ENCODE results near the gene EMID1. TPM values are rescaled to one million over a fixed set of nuclear protein-coding genes. Genes with fewer than 3 reads are reported as not detected.

The EMID1 gene
- polyA plus RNA-seq, 4 donors = 63.6 to 119 (median 99.3) TPM

DNA sequence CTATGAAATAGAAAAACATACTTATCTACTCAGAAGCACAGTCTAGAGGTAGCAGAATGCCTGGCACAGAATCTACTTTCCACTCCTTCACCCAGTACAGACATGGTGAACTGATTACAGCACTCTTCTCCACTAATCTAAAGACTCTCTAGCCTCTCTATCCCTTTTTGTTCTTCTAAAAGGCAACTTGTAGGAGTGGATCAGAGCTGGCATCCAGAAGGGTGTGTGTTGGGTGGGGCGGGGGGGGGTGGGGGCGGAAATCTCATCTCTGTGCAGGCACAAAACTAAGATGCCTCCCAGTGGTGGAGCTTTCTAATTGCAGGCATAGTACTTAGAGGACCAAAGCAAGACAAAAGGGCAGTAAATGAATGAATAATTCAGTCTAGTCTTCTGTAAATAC, 11.5 kb upstream of the EMID1 start:
- DNase-seq (ENCODE audit: low read depth in 4 of 4, low spot score in 2 of 4) = no peak

DNA sequence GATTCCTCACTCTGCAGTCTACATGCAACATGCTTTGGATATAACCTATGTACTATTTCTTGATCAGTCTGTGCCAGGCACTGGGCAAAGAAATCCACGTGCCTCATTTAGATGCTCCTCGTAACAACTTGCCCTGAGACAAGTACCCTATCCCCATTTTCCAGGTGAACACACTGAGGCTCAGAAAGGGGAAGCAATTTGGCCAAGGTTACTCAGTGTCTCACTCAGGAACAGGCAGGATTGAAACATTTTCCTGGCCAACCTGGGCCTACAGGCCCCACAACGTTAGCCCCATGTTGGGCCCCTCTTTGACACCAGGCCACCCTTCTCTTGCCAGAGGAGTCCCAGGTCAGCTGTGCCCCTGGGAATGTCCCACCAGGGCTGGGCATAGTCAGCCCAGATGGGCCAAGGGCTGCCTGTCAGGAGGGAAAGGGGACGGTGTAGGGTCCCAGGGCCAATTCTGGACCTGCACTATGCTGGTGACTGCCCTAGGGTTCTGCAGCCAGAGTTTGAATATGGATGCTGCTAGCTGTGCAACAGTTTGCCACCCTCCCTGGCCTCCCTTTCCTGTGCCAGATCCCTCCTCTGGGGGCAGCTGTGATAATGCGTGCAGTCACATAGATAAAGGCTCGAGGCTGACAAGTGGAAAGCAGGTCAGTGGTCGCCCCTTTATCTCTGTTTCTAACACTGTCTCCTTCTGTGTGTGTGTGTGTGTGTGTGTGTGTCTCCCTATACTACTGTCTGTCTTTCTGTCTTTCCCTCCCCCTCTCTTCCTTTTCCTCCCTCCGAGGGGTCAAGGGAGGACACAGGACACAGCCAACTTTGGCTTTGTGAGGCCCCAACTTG, 10.4 kb upstream of the EMID1 start:
- no peak for DNase-seq (ENCODE audit: low read depth in 4 of 4, low spot score in 2 of 4)

DNA sequence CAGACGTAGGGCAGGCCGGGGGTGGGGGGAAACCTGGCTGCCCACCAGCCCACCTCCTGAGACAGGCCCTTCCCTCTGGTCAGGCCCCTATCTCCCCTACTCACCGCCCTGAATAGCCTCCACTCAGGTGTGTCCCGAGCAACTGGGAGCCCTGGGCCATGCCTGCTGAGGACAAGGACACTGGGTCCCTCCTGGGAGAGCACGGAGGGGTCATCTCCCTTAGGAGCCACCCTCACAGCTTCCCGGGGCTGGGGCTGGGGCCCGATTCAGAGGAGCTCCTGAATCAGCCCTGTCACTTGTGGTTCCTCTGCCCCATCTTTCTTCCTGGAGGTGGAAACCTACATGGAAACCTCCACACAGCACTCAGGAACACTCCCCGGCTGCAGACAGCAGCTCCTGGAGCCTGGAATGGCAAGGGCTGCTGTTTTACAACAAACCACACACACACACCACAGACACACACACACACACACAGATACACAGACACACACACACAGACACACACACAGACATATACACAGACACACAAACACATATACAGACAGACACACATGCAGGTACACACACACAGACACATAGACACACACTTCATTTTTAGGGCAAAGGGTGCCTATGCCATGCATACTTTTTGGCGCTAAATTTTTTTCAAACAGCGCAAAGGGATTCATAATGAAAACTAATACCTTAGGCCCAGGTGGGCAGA, 9.6 kb upstream of the EMID1 start:
- no peak for DNase-seq (ENCODE audit: low read depth in 4 of 4, low spot score in 2 of 4)

DNA sequence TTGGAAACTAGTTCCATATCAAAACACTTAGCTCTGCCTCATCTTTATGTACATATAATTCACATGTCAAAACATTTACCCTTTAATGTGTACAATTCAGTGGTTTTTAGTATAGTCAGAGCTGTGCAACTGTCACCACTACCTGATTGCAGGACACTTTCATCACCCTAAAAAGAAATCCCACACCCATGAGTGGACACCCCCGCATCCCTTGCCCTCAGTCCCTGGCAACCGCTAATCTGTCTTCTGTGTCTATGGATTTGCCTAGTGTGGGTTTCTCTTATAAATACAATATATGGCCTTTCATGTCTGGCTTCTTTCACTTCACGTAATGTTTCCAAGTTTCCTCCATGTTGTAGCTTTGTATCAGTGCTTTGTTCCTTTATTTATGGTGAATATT, 8.6 kb upstream of the EMID1 start:
- no peak for DNase-seq (ENCODE audit: low read depth in 4 of 4, low spot score in 2 of 4)

DNA sequence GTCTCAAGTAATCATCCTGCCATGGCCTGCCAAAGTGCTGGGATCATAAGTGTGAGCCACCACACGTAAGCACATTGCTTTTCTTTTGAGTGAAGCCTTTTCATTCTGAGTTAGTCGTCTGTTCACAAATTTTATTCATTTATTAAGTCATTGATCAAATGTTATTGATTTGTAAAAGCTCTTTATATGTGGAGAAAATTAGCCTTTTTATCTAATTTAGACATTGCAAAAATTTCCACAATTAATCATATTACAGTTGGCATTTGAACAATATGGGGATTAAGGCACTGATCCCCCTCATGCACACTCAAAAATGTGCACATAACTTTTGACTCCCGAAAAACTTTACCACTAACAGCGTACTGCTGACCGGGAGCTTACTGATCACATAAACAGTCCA, 7.5 kb upstream of the EMID1 start:
- no peak for DNase-seq (ENCODE audit: low read depth in 4 of 4, low spot score in 2 of 4)

DNA sequence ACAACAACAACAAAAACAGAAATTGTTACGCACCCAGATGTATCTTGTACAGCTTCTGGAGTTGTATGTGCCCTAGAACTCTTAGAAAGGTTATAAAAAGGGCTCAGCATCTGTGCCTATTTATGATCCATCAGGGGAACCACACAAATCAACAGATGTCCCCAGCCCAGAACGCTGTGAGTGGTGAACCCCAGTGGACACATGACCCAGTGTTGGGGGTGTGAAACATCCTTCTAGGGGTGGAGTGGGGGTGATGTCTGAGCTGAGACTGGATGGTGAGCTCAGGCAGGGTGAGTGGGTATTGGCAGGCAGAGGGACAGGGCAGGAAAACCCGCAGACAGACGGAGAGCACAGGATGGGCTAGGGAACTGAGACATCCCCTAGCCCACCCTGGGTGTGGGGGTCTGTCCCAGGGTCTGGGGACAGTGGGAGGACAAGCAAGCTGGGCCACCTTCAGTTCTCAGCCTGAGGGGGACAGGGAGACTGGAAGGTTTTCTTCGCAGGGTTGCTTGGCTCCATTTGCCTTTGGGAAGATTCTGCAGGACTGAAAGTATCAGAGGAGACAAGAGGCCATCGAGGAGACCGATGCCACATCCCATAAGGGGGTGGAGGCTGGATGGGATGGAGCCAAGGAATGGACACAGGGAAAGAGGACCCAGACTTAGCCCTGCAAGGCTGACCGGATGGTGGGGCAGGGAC, 5.8 kb upstream of the EMID1 start:
- DNase-seq (ENCODE audit: low read depth in 4 of 4, low spot score in 2 of 4) = no peak

DNA sequence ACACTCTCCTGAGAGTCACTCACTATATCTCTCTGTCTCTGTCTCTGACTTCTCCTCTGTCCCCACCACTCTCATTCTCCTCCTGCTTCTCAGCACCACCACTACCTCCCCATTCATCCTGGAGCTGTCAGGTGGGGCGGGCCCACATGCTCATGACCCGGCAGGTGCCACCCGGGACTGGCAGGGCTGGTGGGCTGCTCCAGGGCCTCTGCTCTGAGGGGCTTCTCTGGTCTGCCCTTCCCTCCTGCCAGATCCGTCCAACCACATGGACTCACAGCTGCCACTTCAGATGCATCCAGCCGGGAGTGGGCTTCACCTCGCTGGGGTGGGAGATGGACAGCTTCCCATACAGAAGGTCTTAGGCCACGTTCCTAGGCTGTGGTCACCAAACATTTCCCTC, 4.8 kb upstream of the EMID1 start:
- no peak for DNase-seq (ENCODE audit: low read depth in 4 of 4, low spot score in 2 of 4)

DNA sequence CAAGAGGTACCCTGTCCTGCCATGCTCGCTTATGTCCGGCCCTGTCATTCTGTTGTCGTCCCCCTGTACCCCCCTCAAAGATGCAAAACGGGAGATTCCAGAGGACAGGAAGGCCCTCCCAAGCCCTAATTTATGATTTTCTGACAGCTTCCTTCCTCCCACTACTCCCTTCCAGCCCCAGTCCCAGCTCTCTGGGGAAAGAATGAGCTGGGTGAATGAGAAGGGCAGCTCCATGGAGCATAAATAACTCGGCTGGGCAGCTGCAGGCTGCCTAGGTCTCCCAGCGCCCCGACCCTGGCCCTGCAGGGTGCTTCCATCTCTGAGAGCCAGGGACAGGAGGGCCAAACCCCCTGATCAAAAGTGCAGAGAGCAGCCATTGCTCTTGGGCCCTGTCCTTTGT, 3.9 kb upstream of the EMID1 start:
- DNase-seq (ENCODE audit: low read depth in 4 of 4, low spot score in 2 of 4) = peak in 2 of 4 donors; percentile 50 to 51

DNA sequence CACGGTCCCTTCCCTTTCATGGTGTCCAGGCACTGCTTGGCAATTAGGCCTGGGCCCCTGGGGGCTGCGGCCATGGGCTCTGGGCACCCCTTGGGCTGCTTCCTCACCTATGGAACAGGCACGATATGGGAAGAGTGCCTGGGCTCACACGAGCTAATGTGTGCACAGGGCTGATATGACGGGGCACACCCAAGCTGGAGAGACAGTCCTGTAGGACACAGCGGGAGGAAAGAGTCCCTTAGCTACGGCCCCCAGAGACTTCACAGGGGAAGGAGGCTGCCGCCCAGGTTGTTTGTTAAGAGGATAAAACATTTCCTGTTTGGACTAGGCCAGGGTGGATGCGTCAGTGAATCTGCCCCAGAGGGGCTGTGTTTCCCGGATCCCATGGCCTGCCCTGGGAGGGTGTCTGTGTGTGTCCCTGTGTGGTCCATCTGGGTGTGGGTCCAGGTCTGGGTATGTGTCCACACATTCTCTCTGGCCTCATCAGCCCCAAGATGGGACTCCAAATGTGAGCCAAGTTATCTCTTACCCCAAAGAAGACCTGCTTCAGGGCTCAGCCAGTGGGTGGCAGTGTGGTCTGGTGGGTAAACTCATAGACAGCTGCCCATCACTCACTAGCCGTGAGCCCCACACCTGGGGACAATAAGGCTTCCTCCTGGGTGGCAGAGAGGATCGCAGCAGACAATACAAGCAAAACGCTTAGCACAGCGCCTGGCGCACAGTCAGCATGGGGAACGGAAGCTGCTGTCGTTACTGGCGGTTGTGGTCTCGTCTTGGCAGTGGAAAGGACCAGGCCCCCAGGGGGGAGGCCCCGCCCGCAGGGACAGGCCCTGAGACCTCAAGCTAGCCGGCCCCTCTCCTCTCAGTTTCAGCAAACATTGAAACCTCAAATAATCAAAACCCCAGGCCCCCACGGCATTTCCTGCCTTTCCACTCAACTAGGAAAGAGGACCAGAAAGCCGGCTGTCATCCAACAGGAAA, 3.2 kb upstream of the EMID1 start:
- DNase-seq (ENCODE audit: low read depth in 4 of 4, low spot score in 2 of 4) = no peak

DNA sequence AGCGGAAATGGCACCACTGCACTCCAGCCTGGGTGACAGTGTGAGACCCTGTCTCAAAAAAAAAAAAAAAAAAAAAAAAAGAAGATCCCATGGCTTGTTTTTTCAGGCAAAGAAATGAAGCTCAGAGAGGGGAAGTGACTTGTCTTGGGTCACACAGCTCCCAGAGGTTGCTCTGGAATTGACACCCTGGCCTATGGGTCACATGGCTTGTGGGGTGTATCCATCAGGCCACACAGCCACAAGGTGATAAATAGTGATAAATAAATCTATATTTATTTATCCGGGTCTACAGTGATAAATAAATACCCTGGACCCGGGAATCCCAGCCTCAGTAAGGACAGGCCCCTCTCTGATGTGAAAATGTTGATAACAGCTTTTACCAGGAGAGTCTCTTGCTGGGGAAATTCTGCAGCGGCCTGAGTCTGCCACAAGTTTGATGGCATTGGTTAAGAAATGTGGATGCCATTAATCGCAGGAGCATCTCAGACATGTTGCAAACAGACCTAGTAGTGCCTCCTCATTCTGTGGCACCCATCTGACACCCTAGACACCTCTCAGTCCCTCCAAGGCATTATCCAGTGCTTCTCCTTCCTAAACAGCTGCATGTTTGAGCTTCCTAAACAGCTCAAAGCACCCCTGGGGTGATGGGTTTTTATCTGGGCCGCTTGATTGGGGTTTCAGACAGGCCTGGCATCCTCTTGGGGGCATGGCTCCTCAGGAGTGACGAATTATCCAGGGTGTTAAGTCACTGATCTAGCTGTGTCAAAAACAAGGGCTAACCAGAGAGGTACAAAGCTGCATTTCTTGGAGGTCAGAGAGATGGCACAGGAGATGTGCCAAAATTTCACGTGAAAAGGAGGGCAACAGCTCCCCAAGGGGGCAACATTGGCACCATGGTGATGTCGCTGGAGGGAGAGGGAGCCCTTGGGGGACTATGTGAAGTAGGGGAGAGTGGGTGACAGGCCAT, 1.9 kb upstream of the EMID1 start:
- no peak for DNase-seq (ENCODE audit: low read depth in 4 of 4, low spot score in 2 of 4)

DNA sequence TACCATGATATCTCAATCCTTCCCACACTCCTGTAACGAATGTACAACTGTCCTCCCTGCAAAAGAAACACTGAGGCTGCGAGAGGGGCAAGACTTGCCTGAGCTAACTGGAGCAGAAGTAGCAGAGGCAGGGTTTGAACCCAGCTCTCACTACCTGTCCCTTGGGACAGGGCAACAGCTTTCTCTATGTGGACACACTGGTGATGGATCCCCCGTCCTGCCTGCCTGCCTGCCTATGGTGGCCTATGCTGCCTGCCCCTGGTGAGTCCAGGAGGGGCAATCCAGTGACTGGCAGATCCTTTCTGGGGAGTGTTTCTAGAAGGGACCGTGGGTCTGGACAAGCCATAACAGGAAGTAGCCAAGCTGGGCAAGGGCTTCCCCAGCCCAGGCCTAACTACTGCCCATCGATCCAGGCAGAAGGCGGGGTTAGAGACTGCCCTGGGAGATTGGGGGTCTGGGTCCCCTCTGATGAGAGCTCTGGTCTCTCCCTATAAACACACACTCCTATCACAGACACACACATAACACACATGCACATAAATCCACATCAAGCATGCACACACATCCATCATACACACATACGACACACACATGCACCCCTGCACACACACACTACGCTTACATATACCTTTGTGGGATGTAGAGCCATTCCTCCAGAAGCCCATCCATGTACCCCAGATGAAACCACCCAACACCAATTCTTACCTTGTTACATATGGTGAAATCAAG, 1.1 kb upstream of the EMID1 start:
- DNase-seq (ENCODE audit: low read depth in 4 of 4, low spot score in 2 of 4) = no peak

DNA sequence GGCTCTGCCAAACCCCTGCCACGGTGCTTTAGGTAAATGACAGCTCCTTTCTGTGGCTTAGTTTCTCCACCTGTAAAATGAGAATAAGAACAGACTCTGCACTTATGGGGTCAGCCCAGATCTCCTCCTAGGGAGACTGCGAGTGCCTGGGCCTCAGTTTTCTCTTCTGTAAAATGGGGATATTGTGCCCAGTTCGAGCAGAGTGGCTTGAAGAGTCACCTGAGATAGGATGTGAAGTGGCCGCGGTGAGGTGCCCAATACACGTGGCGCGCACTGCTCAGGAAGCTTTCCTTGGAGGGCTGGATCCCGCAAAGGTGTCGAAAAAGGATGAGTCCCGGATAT, 473 bp upstream of the EMID1 start:
- no peak for DNase-seq (ENCODE audit: low read depth in 4 of 4, low spot score in 2 of 4)

DNA sequence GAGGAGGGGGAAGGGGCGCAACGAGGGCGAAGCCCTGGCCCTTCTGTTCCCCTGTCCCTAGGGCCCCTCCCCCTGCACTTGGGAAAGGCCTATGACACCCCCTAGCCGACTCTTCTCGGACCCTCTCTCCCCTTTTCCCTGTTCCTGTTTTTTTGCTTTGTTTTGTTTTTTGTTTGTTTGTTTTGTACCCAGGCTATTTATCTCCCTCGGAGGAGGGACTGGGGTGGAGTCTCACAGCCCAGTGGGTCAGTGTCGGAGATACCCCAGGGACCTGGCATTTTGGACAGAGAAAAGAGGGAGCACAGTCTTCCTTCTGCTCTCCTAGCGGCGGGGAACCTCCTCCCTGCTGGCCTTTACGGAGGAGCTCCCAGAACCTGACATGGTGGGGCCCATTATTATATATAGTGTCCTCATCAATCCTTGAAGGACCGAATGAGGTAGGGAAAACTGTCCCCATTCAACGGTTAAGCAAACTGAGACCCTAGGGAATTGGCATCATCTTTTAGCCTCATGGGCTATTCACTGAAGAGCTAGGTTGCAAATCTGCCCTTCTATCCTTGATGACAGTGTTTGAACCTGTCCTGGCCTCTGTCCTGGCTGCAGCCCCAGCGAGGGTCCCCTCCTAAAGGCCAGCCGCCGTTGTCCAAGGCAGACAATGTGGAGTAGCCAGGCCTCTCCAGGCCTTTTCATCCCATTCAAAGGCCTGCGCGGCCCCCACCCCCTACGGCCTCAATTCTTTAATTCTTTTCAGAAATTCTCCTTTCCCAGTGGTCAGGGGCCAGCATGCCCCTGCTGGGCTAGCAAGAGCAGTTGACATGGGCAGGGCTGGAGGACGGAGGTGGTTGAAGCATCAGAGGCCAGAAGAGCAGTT, 911 bp downstream of the EMID1 start:
- DNase-seq (ENCODE audit: low read depth in 4 of 4, low spot score in 2 of 4) = no peak

DNA sequence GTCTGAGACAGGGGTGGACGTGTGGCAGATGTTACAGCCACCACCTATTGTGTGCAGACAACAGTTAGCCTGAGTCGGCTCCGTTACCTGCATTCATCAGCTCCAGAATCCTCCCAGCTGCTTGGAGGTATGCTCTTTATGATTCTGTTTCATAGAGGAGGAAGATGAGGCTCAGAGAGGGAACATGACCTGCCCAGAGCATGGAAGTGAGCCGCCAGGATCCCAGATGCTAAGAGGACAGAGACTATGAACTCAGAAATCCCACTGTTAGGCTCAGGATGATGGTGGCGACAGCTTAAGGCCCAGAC, 1.5 kb downstream of the EMID1 start:
- no peak for DNase-seq (ENCODE audit: low read depth in 4 of 4, low spot score in 2 of 4)

DNA sequence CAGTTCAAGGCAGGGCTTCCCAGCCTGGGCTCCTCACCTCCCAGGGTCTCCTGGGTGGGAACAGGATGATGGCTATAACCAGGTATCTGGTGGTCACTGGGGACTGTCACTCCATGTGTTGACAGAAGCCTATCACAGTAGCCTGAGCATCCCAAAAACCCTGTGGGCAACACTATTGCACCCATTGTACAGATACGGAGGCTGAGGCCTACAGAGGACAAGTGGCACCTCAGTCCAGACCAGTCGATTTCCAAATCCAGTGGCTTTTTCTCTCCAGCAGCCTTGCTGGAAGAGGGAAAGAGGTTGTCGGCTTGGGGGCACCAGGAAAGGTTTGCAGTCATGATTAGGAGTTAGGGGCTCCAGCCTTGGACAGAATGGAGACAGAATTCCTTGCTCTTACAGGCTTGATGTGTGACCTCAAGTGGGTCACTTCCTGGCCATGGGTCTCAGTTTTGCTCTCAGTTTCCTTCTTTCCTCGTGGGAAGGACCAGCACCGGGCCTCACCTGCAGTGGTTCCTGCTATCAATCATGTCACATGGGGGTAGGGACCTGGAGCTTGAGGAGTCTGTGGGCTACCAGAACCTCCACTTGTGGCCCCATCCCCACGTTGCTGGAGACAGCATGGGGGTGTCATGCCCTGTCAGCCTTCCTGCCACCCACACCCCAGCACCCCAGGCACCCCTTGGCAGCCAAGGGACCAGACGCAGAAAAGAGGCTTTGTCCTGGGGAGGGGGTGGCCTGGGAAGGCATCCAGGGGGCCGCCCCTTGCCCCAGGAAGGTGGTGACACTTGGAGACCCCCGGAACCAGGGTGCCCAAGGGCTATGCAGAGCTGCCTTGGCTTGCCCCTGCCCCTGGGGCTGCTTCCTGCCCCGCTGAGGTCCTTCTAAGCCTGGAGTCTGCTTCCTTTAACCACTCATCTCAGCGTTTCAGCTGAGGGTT, 2.1 kb downstream of the EMID1 start:
- DNase-seq (ENCODE audit: low read depth in 4 of 4, low spot score in 2 of 4) = no peak

DNA sequence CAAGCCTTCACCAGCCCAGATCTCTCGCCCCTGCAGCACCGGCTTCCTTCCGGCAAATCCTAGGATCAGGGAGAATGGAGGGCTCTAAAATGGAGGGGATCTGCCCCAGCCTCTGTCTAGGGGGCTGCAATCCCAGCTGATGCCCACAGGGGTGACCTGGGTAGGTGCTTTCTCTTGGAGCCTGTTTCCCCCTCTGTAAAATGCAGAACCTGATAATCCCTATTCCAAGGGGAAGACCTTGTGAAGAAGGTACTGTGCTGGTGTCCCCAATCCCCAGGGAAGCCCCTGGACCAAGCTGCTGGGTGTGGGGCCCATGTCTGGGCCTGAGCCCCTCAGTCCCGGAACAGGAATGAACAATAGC, 2.8 kb downstream of the EMID1 start:
- DNase-seq (ENCODE audit: low read depth in 4 of 4, low spot score in 2 of 4) = no peak

All from left renal cortex interstitium (tissue), 4 donors.